Fibroblast of mammary gland (primary cell): ENCODE data around the gene MYL12B.
"Not testable (repeated sequence)": the region's sequence is repeated elsewhere in the genome, so short reads cannot be mapped to it uniquely, and the experiment has no call there.

Experiments
- DNase-seq: peaks from one replicate; pipeline ENCODE4 v3.0.0-alpha.2; 2010; ENCODE audit warnings: low read depth
- H3K4me3 ChIP-seq: 2 replicates; pipeline ENCODE4 v1.5.1; 2011; ENCODE audit warnings: low read depth, mild to moderate bottlenecking, low read length, moderate library complexity; ENCODE audit not compliant: control insufficient read depth
- TF ChIP-seq, protein P1 (sequence below): conservative IDR thresholded peaks from 2 replicates; pipeline ENCODE4 v1.5.1; 2011; ENCODE audit warnings: low read depth, low read length, inconsistent platforms; ENCODE audit not compliant: control insufficient read depth, insufficient read depth

Gene MYL12B

DNA sequence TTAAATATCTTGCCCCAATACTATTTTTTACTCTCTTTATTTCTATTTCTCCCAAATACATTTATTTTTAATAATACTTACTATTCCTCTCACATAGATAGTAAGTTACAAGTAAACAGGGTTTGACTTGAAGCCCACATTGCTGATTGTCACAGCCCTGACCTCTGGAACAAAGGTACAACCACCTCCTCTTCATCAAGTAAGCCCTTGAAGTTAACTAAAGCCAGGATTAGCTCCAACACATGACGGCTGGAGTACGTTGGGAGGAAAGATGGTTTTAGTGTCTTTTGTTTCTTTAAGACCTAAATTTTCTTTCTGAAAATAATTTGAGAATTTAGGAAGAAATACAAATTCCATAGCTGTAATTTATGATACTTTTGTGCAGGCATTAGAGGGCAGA, 43.1 kb upstream of the MYL12B start:
- no peak overlapping the region for H3K4me3 ChIP-seq
- no peak for DNase-seq
- TF ChIP-seq, protein P1, sequence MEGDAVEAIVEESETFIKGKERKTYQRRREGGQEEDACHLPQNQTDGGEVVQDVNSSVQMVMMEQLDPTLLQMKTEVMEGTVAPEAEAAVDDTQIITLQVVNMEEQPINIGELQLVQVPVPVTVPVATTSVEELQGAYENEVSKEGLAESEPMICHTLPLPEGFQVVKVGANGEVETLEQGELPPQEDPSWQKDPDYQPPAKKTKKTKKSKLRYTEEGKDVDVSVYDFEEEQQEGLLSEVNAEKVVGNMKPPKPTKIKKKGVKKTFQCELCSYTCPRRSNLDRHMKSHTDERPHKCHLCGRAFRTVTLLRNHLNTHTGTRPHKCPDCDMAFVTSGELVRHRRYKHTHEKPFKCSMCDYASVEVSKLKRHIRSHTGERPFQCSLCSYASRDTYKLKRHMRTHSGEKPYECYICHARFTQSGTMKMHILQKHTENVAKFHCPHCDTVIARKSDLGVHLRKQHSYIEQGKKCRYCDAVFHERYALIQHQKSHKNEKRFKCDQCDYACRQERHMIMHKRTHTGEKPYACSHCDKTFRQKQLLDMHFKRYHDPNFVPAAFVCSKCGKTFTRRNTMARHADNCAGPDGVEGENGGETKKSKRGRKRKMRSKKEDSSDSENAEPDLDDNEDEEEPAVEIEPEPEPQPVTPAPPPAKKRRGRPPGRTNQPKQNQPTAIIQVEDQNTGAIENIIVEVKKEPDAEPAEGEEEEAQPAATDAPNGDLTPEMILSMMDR, result no peak

DNA sequence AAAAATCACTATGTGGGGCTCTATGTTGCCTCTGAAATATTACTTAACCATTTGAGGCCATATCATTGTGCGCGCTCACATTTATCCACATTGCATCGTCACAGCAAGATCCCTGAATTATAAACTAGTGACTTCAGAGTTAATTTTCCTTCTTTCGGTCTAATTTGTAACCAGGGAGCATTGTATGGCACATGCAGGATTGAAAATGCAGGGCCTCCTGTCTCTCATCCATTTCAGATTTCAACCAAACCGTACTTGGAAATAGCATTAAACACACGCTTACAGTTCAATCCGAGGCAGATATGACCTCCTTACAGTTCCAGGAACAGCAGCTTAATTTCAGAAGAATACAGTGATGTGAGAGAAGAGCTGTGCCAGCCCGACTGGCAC, 42.7 kb upstream of the MYL12B start:
- TF ChIP-seq, protein P1, result no peak
- no peak overlapping the region for H3K4me3 ChIP-seq
- DNase-seq, result no peak

DNA sequence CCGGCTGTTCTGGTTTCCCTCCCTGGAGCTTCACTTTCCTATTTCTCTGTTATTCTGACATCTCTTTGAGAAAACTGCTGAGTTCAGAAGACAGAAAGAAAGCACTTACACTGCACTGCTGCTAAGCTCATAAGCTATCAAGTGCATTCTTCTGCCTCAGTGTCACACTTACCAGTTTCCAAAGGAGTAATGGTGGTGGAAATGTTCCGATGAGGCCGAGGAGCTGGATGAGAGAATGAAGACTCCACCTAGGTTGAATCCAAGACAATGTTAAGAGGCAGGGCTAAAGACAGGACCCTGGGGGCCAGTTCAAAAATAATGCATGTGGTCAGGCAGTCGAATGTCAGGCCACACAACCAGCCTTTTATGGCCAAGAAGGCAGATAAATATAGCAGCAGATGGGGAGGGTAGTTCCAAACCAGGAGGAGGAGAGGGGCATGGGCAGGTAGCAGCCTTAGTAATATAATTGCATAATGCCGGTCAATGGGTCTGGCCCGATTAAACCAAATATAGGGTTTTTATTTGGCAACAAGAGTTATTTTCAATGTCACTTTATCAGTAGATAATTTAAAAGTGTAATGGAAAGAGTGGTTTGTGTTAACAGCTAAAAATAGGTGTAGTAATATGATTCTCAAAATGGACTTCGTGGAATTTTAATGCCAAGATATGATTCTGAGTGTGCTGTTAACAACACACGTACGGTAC, 42.1 kb upstream of the MYL12B start, which contains the start of gene MYOM1:
Gene MYOM1 (minus strand): TSS at position 338 of the 705 bp plus-strand sequence. CDS start 4,745 bp downstream, outside the sequence.
- TF ChIP-seq, protein P1, result no peak
- DNase-seq, result no peak
- no peak within 1 kb of the TSS for H3K4me3 ChIP-seq

DNA sequence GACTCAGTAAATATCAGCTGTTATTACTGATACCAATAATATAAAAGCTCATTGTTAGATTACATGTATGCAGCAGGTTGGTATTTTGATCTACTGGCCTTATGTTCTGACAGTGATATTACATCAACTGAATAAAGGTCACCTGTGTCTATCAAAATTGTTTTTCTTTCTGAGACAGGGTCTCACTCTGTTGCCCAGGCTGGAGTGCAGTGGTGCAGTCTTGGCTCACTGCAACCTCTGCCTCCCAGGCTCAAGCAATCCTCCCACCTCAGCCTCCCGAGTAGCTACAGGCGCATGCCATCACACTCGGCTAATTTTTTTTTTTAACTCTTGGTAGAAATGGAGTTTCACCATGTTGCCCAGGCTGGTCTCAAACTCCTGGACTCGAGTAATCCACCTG, 41.1 kb upstream of the MYL12B start:
- H3K4me3 ChIP-seq, DNase-seq: not testable (repeated sequence)

DNA sequence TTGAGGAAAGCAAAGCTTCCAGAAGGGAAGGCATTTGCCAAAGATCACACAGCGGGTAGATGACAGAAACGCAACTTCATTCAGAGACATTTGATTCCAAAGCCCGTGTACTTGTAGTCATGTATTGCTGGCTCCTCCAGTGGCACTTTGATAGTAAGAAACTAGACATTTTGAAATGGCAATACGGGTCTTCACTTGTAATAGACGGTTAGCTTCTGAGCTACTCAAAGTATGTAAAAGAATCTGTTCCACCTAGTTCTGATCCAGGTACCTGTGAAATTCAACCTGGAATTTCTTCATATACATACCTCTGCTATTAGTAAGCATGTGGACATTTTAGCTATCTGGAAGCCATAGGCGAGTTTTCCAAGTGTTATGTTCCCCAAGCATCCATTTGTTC, 40.4 kb upstream of the MYL12B start:
- no peak for DNase-seq
- H3K4me3 ChIP-seq, result no peak overlapping the region
- TF ChIP-seq, protein P1, result no peak

DNA sequence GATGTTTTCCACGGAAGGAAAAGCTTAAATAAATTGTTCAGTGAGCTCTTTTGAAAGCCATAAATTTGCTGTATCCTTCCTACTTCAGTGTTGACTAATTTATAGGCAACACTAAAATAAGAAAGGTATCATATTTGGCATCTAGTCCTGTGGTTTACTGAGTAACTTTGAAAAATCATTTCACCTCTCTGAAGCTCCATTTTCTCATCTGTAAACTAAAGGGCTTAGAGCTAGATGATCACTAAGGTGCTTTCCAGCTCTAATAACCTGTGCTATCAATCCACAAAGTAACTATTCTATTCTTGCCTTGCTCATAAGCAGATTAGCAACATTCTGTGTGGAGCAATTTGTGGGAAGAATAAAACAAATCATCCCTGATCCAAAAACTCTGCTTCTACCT, 38.6 kb upstream of the MYL12B start:
- H3K4me3 ChIP-seq, result no peak overlapping the region
- DNase-seq, result no peak
- TF ChIP-seq, protein P1, result no peak

DNA sequence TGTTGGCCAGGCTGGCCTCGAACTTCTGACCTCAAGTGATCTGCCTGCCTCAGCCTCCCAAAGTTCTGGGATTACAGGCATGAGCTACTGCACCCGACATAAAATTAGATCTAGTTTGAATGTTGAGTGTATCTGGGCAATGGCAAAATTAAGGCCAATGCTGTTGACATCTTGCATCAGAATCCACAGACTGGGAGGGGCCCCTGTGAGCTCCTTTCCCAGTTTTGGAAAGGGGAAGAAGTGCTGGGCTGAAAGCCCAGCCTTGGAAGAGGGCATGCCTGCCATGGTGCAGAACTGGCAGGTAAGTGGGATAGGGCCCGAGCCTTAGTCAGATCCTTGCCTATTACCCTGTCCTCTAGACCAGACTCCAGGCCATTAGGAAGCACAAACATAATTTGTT, 37.7 kb upstream of the MYL12B start:
- DNase-seq, result no peak
- no peak overlapping the region for H3K4me3 ChIP-seq
- TF ChIP-seq, protein P1, result no peak
